ENCODE measurements around the gene PBX4. TPM values are rescaled to one million over a fixed set of nuclear protein-coding genes. Genes with fewer than 3 reads are reported as not detected.

PBX4 gene
- total RNA-seq, 2 donors from 2014 or later = 1.6 to 8.2 TPM

DNA sequence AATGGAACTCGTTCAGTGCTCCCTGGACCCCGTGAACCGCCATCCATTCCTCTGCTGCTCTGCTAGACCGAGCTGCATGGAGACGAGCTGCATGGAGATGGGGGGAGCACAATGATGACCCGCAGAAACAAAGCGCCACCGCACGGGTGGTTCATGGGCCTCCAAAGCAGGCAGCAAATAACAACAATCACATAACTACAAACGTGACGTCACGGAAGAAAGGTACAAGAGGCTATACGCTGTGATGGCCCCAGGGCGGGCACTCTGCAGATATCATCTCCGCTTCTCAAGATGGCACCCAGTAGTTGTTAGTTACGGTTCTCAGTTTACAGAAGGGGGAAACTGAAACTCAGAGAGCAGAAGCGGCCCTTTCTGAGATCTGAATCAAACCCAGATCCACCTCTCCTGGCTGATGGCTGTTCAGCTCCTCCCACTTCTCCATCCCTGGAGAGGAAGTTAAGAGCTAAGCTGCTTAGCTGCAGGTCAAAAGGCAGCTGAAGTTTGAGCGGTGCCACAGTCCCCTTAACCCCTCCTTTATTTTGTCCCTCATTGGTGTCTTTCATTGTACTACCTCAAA, 43.3 kb upstream of the PBX4 start:
- DNase-seq (no peak), ATAC-seq (no peak)
- 68 to 75% methylated on average over 18 of the region's 18 CpGs for WGBS, 2 donors
- peaks cover 19% of the 10 kb centered on the region for H3K4me1 ChIP-seq
- H3K27ac ChIP-seq = no peak overlapping the region
- peaks cover 8 to 10% of the 10 kb centered on the region in 2 donors for H3K36me3 ChIP-seq (replicated peaks in 1 of 2; ENCODE audit: insufficient read depth in 1 of 2, low read depth in 2 of 2)
- intact Hi-C loops (cut with DNase I) = no loop called here
- H3K9me3 ChIP-seq = no peaks in the 10 kb centered on the region
- no peaks in the 10 kb centered on the region for H3K27me3 ChIP-seq
- no peak for TF ChIP-seq POLR2A (IDR thresholded peaks at IDR 0.05)
- TF ChIP-seq, protein P1, sequence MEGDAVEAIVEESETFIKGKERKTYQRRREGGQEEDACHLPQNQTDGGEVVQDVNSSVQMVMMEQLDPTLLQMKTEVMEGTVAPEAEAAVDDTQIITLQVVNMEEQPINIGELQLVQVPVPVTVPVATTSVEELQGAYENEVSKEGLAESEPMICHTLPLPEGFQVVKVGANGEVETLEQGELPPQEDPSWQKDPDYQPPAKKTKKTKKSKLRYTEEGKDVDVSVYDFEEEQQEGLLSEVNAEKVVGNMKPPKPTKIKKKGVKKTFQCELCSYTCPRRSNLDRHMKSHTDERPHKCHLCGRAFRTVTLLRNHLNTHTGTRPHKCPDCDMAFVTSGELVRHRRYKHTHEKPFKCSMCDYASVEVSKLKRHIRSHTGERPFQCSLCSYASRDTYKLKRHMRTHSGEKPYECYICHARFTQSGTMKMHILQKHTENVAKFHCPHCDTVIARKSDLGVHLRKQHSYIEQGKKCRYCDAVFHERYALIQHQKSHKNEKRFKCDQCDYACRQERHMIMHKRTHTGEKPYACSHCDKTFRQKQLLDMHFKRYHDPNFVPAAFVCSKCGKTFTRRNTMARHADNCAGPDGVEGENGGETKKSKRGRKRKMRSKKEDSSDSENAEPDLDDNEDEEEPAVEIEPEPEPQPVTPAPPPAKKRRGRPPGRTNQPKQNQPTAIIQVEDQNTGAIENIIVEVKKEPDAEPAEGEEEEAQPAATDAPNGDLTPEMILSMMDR (IDR thresholded peaks at IDR 0.05) = no peak
- no peak overlapping the region for H3K4me3 ChIP-seq

- Histone ChIP-seq H3K27ac (no peak overlapping the region), H3K27me3 (no peaks in the 10 kb centered on the region), H3K4me1 (peaks cover 19% of the 10 kb centered on the region), H3K9me3 (no peaks in the 10 kb centered on the region), H3K36me3 (replicated peaks in 1 of 2; ENCODE audit: insufficient read depth in 1 of 2, low read depth in 2 of 2) (peaks cover 12 to 14% of the 10 kb centered on the region in 2 donors), H3K4me3 (no peak overlapping the region)
- TF ChIP-seq, protein P1 (IDR thresholded peaks at IDR 0.05) = no peak
- TF ChIP-seq POLR2A (IDR thresholded peaks at IDR 0.05) = no peak
- 83 to 86% methylated on average over 10 of the region's 10 CpGs for WGBS, 2 donors
- DNase-seq (no peak), ATAC-seq (no peak)
- intact Hi-C loops (cut with DNase I) = no loop called here
These were observed 42.7 kb upstream of the PBX4 start for GRCh38 chr19:19661141-19661674.

- Histone ChIP-seq H3K4me1 (peaks cover 19% of the 10 kb centered on the region), H3K27me3 (no peaks in the 10 kb centered on the region), H3K9me3 (no peaks in the 10 kb centered on the region), H3K36me3 (replicated peaks in 1 of 2; ENCODE audit: insufficient read depth in 1 of 2, low read depth in 2 of 2) (peaks cover 24 to 29% of the 10 kb centered on the region in 2 donors), H3K4me3 (no peak overlapping the region), H3K27ac (no peak overlapping the region)
- intact Hi-C loops (cut with DNase I) = no loop called here
- WGBS, 2 donors = 67 to 85% methylated on average over 8 to 17 of the region's 17 CpGs
- DNase-seq = no peak
- no peak for ATAC-seq
- TF ChIP-seq, protein P1 (IDR thresholded peaks at IDR 0.05) = no peak
- no peak for TF ChIP-seq POLR2A (IDR thresholded peaks at IDR 0.05)
These were observed 41.3 kb upstream of the PBX4 start for GRCh38 chr19:19659646-19660245.

- ATAC-seq (no peak), DNase-seq (no peak)
- peaks cover 44 to 51% of the 10 kb centered on the region in 2 donors for H3K36me3 ChIP-seq (replicated peaks in 1 of 2; ENCODE audit: insufficient read depth in 1 of 2, low read depth in 2 of 2)
- peaks cover 13% of the 10 kb centered on the region for H3K4me1 ChIP-seq
- no peak overlapping the region for H3K4me3 ChIP-seq
- H3K9me3 ChIP-seq = no peaks in the 10 kb centered on the region
- intact Hi-C loops (cut with DNase I) = no loop called here
- TF ChIP-seq POLR2A (IDR thresholded peaks at IDR 0.05) = no peak
- TF ChIP-seq, protein P1 (IDR thresholded peaks at IDR 0.05) = no peak
- H3K27me3 ChIP-seq = no peaks in the 10 kb centered on the region
- 92% methylated on average over 7 to 10 of the region's 10 CpGs for WGBS, 2 donors
- H3K27ac ChIP-seq = no peak overlapping the region
These were observed 38.9 kb upstream of the PBX4 start for GRCh38 chr19:19657397-19657783.
